Measurements from ENCODE around the gene RASGEF1C.

RASGEF1C gene

DNA sequence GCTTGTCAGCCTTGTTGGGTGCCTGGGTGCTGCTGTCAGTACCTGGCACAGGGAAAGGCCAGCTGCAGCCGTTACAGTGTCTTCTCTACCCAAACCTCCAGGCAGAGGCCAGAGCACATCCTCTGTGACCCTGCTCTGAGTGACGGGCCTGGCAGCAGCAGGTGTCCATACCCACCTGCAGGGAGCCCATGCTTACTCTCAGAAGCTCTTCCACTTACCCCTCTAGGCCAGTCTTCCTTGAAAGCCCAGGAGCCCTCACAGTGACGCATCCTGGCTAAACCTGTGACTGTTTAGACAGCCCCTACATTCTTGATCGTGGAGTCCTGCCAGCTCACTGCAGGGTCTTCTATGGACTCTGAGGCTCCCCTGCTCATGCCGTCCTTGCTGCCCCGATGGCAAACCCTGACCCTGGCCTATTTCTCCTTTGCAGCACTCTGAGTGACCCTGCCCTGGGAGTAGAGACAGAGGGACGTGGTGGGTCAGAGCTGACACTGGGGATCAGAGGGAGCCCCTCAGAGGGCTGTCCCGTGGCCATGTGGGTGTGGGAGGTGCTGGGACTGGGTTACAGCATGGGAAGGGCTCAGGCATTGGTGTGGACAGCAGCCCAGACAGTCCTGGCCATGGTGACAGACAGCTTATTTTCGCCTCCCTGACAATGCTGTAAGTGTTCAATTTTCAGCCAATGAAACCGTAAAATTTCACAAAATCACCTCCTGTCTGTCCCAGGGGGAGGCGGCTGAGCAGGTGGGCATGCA, 69.9 kb downstream of the RASGEF1C start:
- POLR2A ChIA-PET, result interaction anchor here (0.6 kb wide), 1 partner anchor 71 kb away, joined by 3 read pairs; no protein-coding TSS in a partner anchor
- no peak overlapping the region for H3K4me3 ChIP-seq (ENCODE audit: low read depth, low read length)

DNA sequence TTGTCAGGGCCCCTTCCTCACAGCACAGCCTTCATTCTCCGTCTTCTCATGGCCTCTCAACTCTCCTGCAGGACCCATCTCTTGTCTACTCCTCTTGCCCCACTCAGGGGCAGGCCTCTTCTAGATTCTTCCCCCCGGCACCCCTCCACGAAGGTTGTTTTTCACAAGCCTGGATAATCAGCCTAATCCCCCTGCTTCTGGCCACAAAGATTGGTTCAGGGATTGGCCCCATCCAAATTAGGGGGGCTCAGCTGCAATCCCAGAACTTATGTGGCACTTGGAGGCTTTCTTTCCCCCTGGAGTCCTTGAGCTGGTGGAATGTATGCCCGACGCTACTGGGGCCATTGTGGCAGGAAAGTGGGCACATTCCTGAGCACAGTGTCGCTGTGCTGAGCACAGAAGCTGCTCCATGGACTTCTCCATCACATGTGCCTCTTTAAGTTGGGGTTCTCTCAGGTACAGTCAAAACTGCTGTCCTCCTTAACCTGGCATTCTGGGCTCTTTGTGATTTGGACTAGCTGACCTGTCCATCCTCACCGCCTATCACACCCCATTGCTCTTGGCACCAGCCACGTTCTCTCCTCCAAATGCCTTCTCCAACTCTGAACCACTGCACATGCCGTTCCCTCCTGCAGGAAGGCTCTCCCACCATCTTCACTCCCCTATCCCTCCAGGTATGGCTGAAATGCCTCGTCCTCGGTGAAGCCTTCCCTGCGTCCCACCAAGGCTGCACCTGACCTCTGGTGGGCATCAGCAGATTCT, 70.6 kb downstream of the RASGEF1C start:
- Histone ChIP-seq H3K36me3 (ENCODE audit: control insufficient read depth in 2 of 2, insufficient read depth in 1 of 2, low read length in 2 of 2) (no peaks in the 10 kb centered on the region), H3K4me3 (ENCODE audit: low read depth, low read length) (no peak overlapping the region), H3K27ac (ENCODE audit: extremely low read depth, low read depth, low read length) (no peak overlapping the region), H3K9me3 (ENCODE audit: control insufficient read depth, insufficient read depth, low read depth, low read length) (no peaks in the 10 kb centered on the region), H3K4me1 (ENCODE audit: control insufficient read depth, insufficient read depth, low read length) (no peaks in the 10 kb centered on the region)
- ChIA-PET POLR2A (no interaction called here), CTCF (interaction anchor here (0.8 kb wide), 1 partner anchor 15 kb away, joined by 6 read pairs; no protein-coding TSS in a partner anchor)
- TF ChIP-seq, protein P1, sequence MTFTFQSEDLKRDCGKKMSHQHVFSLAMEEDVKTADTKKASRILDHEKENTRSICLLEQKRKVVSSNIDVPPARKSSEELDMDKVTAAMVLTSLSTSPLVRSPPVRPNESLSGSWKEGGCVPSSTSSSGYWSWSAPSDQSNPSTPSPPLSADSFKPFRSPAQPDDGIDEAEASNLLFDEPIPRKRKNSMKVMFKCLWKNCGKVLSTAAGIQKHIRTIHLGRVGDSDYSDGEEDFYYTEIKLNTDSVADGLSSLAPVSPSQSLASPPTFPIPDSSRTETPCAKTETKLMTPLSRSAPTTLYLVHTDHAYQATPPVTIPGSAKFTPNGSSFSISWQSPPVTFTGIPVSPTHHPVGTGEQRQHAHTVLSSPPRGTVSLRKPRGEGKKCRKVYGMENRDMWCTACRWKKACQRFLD (tag by site-specific recombination; IDR thresholded peaks at IDR 0.05), result no peak
- no peak for TF ChIP-seq ZBTB10 (tag by site-specific recombination; IDR thresholded peaks at IDR 0.05)
- TF ChIP-seq ZNF664 (tag by site-specific recombination; IDR thresholded peaks at IDR 0.05), result no peak
- no peak for TF ChIP-seq OSR2 (tag by site-specific recombination; IDR thresholded peaks at IDR 0.05)
- no peak for TF ChIP-seq ZNF549 (tag by site-specific recombination; IDR thresholded peaks at IDR 0.05)
- TF ChIP-seq ZNF610 (tag by site-specific recombination; IDR thresholded peaks at IDR 0.05; ENCODE audit: borderline replicate concordance), result no peak
- TF ChIP-seq GFI1B (tag by site-specific recombination; IDR thresholded peaks at IDR 0.05), result no peak
- TF ChIP-seq ZBTB1 (tag by site-specific recombination; IDR thresholded peaks at IDR 0.05), result no peak
- no peak for TF ChIP-seq PATZ1 (tag by site-specific recombination; IDR thresholded peaks at IDR 0.05)
- no peak for TF ChIP-seq ZBTB44 (tag by site-specific recombination; IDR thresholded peaks at IDR 0.05)
- TF ChIP-seq, protein P2, sequence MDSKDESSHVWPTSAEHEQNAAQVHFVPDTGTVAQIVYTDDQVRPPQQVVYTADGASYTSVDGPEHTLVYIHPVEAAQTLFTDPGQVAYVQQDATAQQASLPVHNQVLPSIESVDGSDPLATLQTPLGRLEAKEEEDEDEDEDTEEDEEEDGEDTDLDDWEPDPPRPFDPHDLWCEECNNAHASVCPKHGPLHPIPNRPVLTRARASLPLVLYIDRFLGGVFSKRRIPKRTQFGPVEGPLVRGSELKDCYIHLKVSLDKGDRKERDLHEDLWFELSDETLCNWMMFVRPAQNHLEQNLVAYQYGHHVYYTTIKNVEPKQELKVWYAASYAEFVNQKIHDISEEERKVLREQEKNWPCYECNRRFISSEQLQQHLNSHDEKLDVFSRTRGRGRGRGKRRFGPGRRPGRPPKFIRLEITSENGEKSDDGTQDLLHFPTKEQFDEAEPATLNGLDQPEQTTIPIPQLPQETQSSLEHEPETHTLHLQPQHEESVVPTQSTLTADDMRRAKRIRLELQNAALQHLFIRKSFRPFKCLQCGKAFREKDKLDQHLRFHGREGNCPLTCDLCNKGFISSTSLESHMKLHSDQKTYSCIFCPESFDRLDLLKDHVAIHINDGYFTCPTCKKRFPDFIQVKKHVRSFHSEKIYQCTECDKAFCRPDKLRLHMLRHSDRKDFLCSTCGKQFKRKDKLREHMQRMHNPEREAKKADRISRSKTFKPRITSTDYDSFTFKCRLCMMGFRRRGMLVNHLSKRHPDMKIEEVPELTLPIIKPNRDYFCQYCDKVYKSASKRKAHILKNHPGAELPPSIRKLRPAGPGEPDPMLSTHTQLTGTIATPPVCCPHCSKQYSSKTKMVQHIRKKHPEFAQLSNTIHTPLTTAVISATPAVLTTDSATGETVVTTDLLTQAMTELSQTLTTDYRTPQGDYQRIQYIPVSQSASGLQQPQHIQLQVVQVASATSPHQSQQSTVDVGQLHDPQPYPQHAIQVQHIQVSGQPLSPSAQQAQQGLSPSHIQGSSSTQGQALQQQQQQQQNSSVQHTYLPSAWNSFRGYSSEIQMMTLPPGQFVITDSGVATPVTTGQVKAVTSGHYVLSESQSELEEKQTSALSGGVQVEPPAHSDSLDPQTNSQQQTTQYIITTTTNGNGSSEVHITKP (tag by site-specific recombination; IDR thresholded peaks at IDR 0.05), result no peak
- no peak for TF ChIP-seq ZNF473 (tag by site-specific recombination; IDR thresholded peaks at IDR 0.05)
- no peak for TF ChIP-seq GLIS2 (tag by site-specific recombination; IDR thresholded peaks at IDR 0.05)

More for the DNA sequence above, 69.9 kb downstream of the RASGEF1C start:
- Histone ChIP-seq H3K9me3 (ENCODE audit: control insufficient read depth, insufficient read depth, low read depth, low read length) (no peaks in the 10 kb centered on the region), H3K4me1 (ENCODE audit: control insufficient read depth, insufficient read depth, low read length) (no peaks in the 10 kb centered on the region), H3K36me3 (ENCODE audit: control insufficient read depth in 2 of 2, insufficient read depth in 1 of 2, low read length in 2 of 2) (no peaks in the 10 kb centered on the region), H3K27ac (ENCODE audit: extremely low read depth, low read depth, low read length) (no peak overlapping the region)
- CTCF ChIA-PET, result no interaction called here
- TF ChIP-seq ZIC2 (tag by site-specific recombination; IDR thresholded peaks at IDR 0.05) (peak; percentile 57; the same call in 1 of the 2 replicates), PRDM4 (tag by site-specific recombination; IDR thresholded peaks at IDR 0.05) (no peak), ZNF777 (tag by site-specific recombination; IDR thresholded peaks at IDR 0.05; ENCODE audit: borderline replicate concordance) (no peak), ZNF514 (tag by site-specific recombination; IDR thresholded peaks at IDR 0.05) (no peak)
